Transverse colon (tissue), 4 donors: Measurements from ENCODE around the gene BORCS5.

Experiments used
- POLR2A ChIP-seq: fragments of 450-650 bp; IDR thresholded peaks from one replicate; pipeline ENCODE4 v1.6.1; 2016; ENCODE audit warnings: antibody characterized with exemption, mild to moderate bottlenecking, moderate library complexity
- POLR2AphosphoS5 ChIP-seq, 3 donors: sonication (generic); formaldehyde crosslinking; IDR thresholded peaks; one replicate each; pipeline ENCODE4 v1.6.1; 2016; ENCODE audit warnings: antibody characterized with exemption in 3 of 3
- TF ChIP-seq, protein P1 (sequence below), 5 experiments: fragments of 200-600 bp in 3 of 5; fragments of 450-650 bp in 2 of 5; sonication (generic) in 3 of 5; IDR thresholded peaks; 1 replicate in 2 of 5; 2 replicates in 3 of 5; pipeline ENCODE4 v1.5.1; 2016 to 2017; ENCODE audit warnings: antibody characterized with exemption in 5 of 5, inconsistent platforms in 3 of 5, mild to moderate bottlenecking in 2 of 5, moderate library complexity in 1 of 5

DNA sequence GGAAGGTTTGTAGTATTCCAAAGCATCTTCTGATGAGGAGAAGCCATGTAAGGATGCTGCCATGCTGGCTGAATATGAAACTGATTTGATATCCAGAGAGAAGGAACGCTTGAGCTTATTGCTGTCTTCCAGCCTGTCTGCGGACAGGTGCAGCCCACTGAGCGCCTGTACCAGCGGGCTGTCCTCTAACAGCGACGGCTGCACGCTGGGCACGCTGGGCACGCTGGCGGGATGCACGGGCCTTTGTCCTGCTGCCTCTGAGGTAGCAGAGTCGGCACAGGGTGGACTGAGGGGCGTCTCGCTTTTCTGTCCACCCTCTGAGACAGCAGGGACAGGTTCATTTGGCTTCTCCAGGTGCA, 120.6 kb downstream of the BORCS5 start:
- TF ChIP-seq, protein P1, sequence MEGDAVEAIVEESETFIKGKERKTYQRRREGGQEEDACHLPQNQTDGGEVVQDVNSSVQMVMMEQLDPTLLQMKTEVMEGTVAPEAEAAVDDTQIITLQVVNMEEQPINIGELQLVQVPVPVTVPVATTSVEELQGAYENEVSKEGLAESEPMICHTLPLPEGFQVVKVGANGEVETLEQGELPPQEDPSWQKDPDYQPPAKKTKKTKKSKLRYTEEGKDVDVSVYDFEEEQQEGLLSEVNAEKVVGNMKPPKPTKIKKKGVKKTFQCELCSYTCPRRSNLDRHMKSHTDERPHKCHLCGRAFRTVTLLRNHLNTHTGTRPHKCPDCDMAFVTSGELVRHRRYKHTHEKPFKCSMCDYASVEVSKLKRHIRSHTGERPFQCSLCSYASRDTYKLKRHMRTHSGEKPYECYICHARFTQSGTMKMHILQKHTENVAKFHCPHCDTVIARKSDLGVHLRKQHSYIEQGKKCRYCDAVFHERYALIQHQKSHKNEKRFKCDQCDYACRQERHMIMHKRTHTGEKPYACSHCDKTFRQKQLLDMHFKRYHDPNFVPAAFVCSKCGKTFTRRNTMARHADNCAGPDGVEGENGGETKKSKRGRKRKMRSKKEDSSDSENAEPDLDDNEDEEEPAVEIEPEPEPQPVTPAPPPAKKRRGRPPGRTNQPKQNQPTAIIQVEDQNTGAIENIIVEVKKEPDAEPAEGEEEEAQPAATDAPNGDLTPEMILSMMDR (IDR thresholded peaks at IDR 0.05) = no peak
- no peak for TF ChIP-seq POLR2A
- no peak for TF ChIP-seq POLR2AphosphoS5 (IDR thresholded peaks at IDR 0.05)
